Activated naive CD4-positive, alpha-beta T cell treated with anti-CD3 and anti-CD28 coated beads, Interleukin-2, amount 50 U/mL, for 72 hours (primary cell): ENCODE results near the gene LRRC4C. TPM values are rescaled to one million over a fixed set of nuclear protein-coding genes. Genes with fewer than 3 reads are reported as not detected.

ENCODE experiments used
- ATAC-seq, 2 donors: fragments of 150-1000 bp; cut with Tn5 transposase; 2 replicates each; pipeline ENCODE4 v1.10.0; 2021; ENCODE audit warnings: mild to moderate bottlenecking in 2 of 2, moderate library complexity in 2 of 2
- DNase-seq, 2 donors: peaks; one replicate each; pipeline ENCODE4 v3.0.0; 2021 to 2022; ENCODE audit warnings: low spot score in 2 of 2
- H3K27ac Mint-ChIP-seq, 2 donors: one replicate each; pipeline ENCODE4 v1.8.0; 2022; ENCODE audit warnings: mild to moderate bottlenecking in 2 of 2, mixed read lengths in 2 of 2
- H3K36me3 Mint-ChIP-seq, 2 donors: one replicate each; pipeline ENCODE4 v1.8.0; 2022; ENCODE audit warnings: mixed read lengths in 2 of 2
- H3K9me3 Mint-ChIP-seq, 2 donors: one replicate each; pipeline ENCODE4 v1.8.0; 2022; ENCODE audit warnings: mixed read lengths in 2 of 2
- total RNA-seq, 2 donors: library from RNA; stranded (reverse); gene quantifications; one replicate each; pipeline ENCODE4 v1.2.3, GENCODE V29; 2022

LRRC4C gene
- total RNA-seq, 2 donors from 2014 or later, result not detected

GRCh38 chr11:40370821-40371616 is 1088.4 kb downstream of the LRRC4C start:
- Mint-ChIP-seq H3K36me3 (no peaks in the 10 kb centered on the region), H3K27ac (no peak overlapping the region), H3K9me3 (peaks cover 14 to 17% of the 10 kb centered on the region in 2 donors)
- DNase-seq (no peak), ATAC-seq (no peak)

DNA sequence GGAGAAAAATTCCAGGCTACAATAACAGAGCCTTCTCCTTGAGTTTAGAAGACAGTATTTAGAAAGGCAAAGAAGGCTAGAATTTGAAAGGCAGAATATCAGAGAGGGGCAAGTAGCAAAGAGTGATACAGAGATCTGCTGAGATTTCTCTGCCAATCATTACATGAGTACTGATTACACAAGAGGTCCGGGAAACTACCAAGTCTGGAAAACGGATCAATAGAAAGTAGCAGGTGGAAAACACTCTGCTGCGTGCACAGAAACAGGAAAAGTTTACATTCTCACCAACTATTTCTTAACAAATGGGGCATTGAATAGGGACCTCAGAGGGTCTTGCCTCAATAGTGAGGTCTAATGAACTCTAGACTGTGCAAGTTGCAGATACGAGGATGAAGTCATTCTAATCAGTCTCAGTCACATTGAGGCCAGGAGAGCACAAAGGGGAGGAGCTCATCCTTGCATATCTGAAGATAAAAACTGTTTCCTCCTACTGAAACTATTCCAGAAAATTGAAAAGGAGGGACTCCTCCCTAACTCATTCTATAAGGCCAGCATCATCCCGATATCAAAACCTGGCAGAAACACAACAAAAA is 1099.2 kb downstream of the LRRC4C start:
- DNase-seq (no peak), ATAC-seq (no peak)
- Mint-ChIP-seq H3K9me3 (peaks cover 35 to 37% of the 10 kb centered on the region in 2 donors), H3K36me3 (no peaks in the 10 kb centered on the region), H3K27ac (no peak overlapping the region)

- H3K36me3 Mint-ChIP-seq, result peaks cover 0 to 4% of the 10 kb centered on the region in 2 donors
- peaks cover 22 to 26% of the 10 kb centered on the region in 2 donors for H3K9me3 Mint-ChIP-seq
- no peak overlapping the region for H3K27ac Mint-ChIP-seq
- DNase-seq (no peak), ATAC-seq (no peak)
Measured at GRCh38 chr11:40354121-40354520, 1105.3 kb downstream of the LRRC4C start.

DNA sequence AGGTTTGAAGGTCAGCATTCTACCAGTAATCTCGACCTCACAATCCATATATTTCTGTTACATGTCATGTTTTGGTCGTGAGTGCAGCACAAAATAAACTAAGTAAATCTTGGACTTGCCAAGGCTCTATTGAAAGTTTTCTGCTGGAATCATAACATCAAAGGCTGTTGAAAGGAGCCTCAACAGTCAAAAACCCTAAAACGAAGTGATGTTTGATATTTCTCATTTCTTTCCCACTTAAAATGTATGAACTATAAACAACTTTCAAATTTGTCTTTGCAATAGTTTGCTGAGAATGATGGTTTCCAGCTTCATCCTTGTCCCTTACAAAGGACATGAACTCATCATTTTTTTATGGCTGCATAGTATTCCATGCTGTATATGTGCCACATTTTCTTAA is 1118.5 kb downstream of the LRRC4C start:
- H3K36me3 Mint-ChIP-seq, result peaks cover 0 to 6% of the 10 kb centered on the region in 2 donors
- no peak for ATAC-seq
- peaks cover 18 to 20% of the 10 kb centered on the region in 2 donors for H3K9me3 Mint-ChIP-seq
- DNase-seq, result no peak
- no peak overlapping the region for H3K27ac Mint-ChIP-seq

- ATAC-seq, result no peak
- Mint-ChIP-seq H3K36me3 (peaks cover 0 to 6% of the 10 kb centered on the region in 2 donors), H3K9me3 (peaks cover 10 to 15% of the 10 kb centered on the region in 2 donors), H3K27ac (no peak overlapping the region)
- no peak for DNase-seq
Measured at GRCh38 chr11:40338739-40339138, 1120.7 kb downstream of the LRRC4C start.

- DNase-seq (no peak), ATAC-seq (no peak)
Measured at GRCh38 chr11:40338062-40338461, 1121.4 kb downstream of the LRRC4C start.

GRCh38 chr11:40337118-40337517 is 1122.3 kb downstream of the LRRC4C start:
- H3K9me3 Mint-ChIP-seq, result peaks cover 9 to 21% of the 10 kb centered on the region in 2 donors
- DNase-seq (no peak), ATAC-seq (no peak)
- H3K27ac Mint-ChIP-seq, result no peak overlapping the region
- peaks cover 5 to 6% of the 10 kb centered on the region in 2 donors for H3K36me3 Mint-ChIP-seq

More at GRCh38 chr11:40338062-40338461, 1121.4 kb downstream of the LRRC4C start:
- Mint-ChIP-seq H3K9me3 (peaks cover 9 to 13% of the 10 kb centered on the region in 2 donors), H3K27ac (no peak overlapping the region), H3K36me3 (peaks cover 0 to 6% of the 10 kb centered on the region in 2 donors)

DNA sequence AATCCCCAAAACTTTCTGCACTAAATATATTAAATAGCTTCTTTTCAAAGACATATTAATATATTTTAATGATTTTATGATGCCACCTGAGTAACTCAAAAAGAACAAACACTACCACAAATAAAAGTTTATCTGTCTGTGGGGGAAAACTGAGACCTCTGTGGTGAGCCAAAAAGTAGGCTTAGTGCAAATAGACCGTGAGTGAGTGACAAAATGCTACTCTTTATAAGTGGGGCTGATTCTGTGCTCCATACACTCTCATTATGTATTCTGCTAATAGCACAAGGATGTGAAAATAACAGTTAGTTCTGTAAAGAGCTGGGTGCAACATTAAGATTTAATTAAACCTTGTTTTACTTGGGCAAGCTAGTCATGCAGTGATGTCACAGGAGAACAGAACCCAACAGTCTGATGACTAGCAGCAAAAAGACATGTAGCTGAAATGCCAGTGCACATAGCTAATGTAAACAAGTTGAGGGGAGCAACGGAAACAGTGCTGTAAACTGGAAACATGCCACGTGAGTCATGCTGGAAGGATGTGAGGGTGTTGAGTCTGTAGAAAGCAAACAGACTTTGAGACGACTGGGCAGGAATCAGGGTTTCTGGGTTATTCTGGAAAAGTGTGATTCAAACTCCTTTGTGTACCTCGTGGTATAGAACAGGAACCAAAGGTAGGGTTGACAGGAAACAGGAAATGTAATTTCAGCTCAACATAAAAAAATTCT is 1130.4 kb downstream of the LRRC4C start:
- H3K9me3 Mint-ChIP-seq, result peaks cover 22% of the 10 kb centered on the region in 2 donors
- no peak overlapping the region for H3K27ac Mint-ChIP-seq
- DNase-seq (no peak), ATAC-seq (no peak)
- H3K36me3 Mint-ChIP-seq, result peaks cover 0 to 5% of the 10 kb centered on the region in 2 donors

DNA sequence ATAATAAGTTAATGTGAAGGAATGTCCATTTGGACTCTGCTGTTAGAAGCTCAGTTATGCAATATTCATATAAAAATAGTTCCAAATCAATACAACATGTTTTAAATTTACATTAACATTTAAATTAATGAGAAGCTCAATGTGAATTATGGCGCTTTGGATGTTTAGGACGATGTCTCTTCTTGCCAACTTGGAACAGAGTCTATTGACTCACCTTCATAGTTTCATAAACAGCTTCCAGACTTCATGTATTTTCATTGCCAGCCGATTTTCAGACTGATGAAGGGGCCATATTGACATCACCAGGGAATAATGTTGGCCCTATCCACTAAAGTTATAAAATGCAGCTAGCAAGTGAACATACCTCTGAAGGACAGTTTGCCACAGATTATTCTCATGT is 1136.2 kb downstream of the LRRC4C start:
- DNase-seq (no peak), ATAC-seq (no peak)
- Mint-ChIP-seq H3K27ac (no peak overlapping the region), H3K36me3 (no peaks in the 10 kb centered on the region), H3K9me3 (peaks cover 10 to 25% of the 10 kb centered on the region in 2 donors)

DNA sequence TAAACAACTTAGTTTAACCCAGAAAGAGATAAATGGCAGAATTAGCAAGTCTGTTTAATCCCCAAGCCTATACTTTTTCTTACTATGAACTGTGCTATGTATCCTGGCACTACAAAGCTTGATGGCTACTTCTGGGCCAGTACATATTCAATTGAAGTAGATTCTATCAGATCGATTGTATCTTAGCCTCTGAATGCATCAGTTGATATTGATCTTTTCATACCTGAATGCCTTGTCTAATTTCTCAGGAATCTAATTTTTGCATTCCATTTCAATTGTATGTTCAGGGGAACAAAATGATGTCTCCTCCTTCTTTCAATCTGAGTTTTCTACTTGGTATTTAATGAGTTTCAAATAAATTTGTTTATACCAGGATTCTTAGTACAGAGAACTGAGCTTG is 1137.9 kb downstream of the LRRC4C start:
- H3K36me3 Mint-ChIP-seq, result no peaks in the 10 kb centered on the region
- DNase-seq (no peak), ATAC-seq (no peak)
- peaks cover 13 to 22% of the 10 kb centered on the region in 2 donors for H3K9me3 Mint-ChIP-seq
- no peak overlapping the region for H3K27ac Mint-ChIP-seq

GRCh38 chr11:40316171-40316570 is 1143.3 kb downstream of the LRRC4C start:
- H3K9me3 Mint-ChIP-seq, result peaks cover 10 to 15% of the 10 kb centered on the region in 2 donors
- ATAC-seq (no peak), DNase-seq (no peak)
- H3K27ac Mint-ChIP-seq, result no peak overlapping the region
- peaks cover 0 to 4% of the 10 kb centered on the region in 2 donors for H3K36me3 Mint-ChIP-seq

DNA sequence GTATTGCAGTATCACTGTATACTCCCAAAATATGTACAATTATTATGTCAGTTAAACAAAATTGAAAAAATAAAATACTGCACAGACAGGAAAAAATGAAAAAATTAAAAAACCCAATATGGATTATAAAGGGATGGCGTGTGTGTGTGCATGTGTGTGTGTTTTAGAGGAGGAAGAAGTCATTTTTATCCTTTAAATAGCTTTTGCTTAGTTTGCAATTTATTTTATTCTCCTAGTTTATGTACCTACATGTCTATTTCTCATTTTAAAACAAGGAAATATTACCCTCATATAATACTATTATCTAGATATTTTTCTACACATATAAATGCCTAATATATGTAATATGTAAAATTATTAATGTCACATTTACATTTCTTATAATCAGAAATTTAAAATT is 1144.3 kb downstream of the LRRC4C start:
- peaks cover 0 to 4% of the 10 kb centered on the region in 2 donors for H3K36me3 Mint-ChIP-seq

DNA sequence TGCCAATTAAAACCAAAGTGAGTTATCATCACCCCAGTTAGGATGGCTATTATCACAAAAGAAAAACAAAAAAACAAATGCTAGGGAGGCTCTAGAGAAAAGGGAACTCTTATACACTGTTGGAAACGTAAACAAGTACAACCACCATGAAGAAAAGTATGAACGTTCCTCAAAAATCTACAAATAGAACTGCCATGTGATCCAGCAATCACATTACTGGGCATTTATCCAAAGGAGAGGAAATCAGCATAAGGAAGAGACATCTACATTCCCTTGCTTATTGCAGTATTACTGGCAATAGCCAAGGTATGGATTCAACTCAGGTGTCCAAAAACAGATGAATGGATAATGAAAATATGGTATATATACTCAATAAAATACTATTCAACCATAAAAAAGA is 1145.1 kb downstream of the LRRC4C start:
- ATAC-seq, result no peak
- DNase-seq, result no peak
- Mint-ChIP-seq H3K36me3 (peaks cover 0 to 4% of the 10 kb centered on the region in 2 donors), H3K9me3 (peaks cover 10 to 15% of the 10 kb centered on the region in 2 donors), H3K27ac (no peak overlapping the region)

More for the DNA sequence above, 1144.3 kb downstream of the LRRC4C start:
- H3K27ac Mint-ChIP-seq, result no peak overlapping the region
- H3K9me3 Mint-ChIP-seq, result peaks cover 10 to 15% of the 10 kb centered on the region in 2 donors
- DNase-seq (no peak), ATAC-seq (no peak)

- DNase-seq (no peak), ATAC-seq (no peak)
- Mint-ChIP-seq H3K27ac (no peak overlapping the region), H3K36me3 (no peaks in the 10 kb centered on the region), H3K9me3 (peaks cover 10 to 20% of the 10 kb centered on the region in 2 donors)
Measured at GRCh38 chr11:40306938-40307548, 1152.4 kb downstream of the LRRC4C start.

- H3K27ac Mint-ChIP-seq, result no peak overlapping the region
- H3K36me3 Mint-ChIP-seq, result no peaks in the 10 kb centered on the region
- DNase-seq (no peak), ATAC-seq (no peak)
- peaks cover 21 to 29% of the 10 kb centered on the region in 2 donors for H3K9me3 Mint-ChIP-seq
Measured at GRCh38 chr11:40302669-40303068, 1156.8 kb downstream of the LRRC4C start.

GRCh38 chr11:40295466-40295865 is 1164.0 kb downstream of the LRRC4C start:
- DNase-seq (no peak), ATAC-seq (no peak)
- Mint-ChIP-seq H3K36me3 (peaks cover 5 to 8% of the 10 kb centered on the region in 2 donors), H3K9me3 (peaks cover 10 to 11% of the 10 kb centered on the region in 2 donors), H3K27ac (no peak overlapping the region)

DNA sequence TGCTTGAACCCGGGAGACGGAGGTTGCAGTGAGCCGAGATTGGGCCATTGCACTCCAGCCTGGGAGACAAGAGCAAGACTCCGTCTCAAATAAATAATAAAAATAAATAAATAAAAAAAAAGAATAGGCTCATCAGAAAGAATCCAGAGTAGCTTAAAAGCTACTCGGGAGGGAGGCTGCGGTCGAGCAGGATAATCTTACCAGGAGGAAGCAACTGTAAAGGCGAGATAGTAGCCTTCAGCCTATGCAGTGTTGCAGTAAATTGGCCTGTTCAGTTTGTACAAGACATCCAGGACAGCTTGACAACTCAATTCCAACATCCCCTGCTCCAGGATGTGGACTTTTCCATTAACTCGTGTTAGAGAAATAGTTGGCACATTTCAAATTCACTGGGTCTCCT is 1164.7 kb downstream of the LRRC4C start:
- no peak overlapping the region for H3K27ac Mint-ChIP-seq
- peaks cover 6 to 8% of the 10 kb centered on the region in 2 donors for H3K9me3 Mint-ChIP-seq
- ATAC-seq (no peak), DNase-seq (no peak)
- H3K36me3 Mint-ChIP-seq, result peaks cover 5 to 8% of the 10 kb centered on the region in 2 donors
